Liver (tissue), 9 donors: ENCODE results near the gene NUAK1. TPM values are rescaled to one million over a fixed set of nuclear protein-coding genes. Genes with fewer than 3 reads are reported as not detected.

Source experiments
- DNase-seq: peaks from one replicate; pipeline ENCODE4 v3.0.0-alpha.2; 2017; ENCODE audit warnings: low spot score
- H3K27ac ChIP-seq, 2 donors: one replicate each; pipeline ENCODE4 v1.7.0; 2013; ENCODE audit warnings: inconsistent platforms in 2 of 2, low read length in 2 of 2, control low read depth in 1 of 2, low read depth in 1 of 2, mild to moderate bottlenecking in 1 of 2
- H3K27me3 ChIP-seq, 4 donors: one replicate each; pipeline versions ENCODE4 v1.6.1 to v1.7.0; 2013; ENCODE audit warnings: low read length in 3 of 4, inconsistent platforms in 1 of 4, mild to moderate bottlenecking in 1 of 4, moderate library complexity in 1 of 4; ENCODE audit not compliant: control insufficient read depth in 4 of 4, insufficient read depth in 4 of 4
- H3K36me3 ChIP-seq, 4 donors: one replicate each; pipeline versions ENCODE4 v1.6.1 to v1.7.0; 2013; ENCODE audit warnings: low read length in 3 of 4, mild to moderate bottlenecking in 3 of 4, low read depth in 1 of 4, moderate library complexity in 1 of 4; ENCODE audit not compliant: control insufficient read depth in 4 of 4, insufficient read depth in 3 of 4
- H3K4me1 ChIP-seq, 4 donors: one replicate each; pipeline versions ENCODE4 v1.6.1 to v1.7.0; 2013; ENCODE audit warnings: low read length in 3 of 4, mild to moderate bottlenecking in 3 of 4, moderate library complexity in 1 of 4; ENCODE audit not compliant: control insufficient read depth in 4 of 4, insufficient read depth in 4 of 4
- H3K4me3 ChIP-seq, 3 donors: one replicate each; pipeline versions ENCODE4 v1.6.1 to v1.7.0; 2013; ENCODE audit warnings: low read length in 3 of 3, control low read depth in 1 of 3, low read depth in 1 of 3, mild to moderate bottlenecking in 1 of 3
- H3K9ac ChIP-seq, 2 donors: one replicate each; pipeline ENCODE4 v1.7.0; 2013; ENCODE audit warnings: low read length in 2 of 2, mild to moderate bottlenecking in 2 of 2, moderate library complexity in 2 of 2, control low read depth in 1 of 2, low read depth in 1 of 2
- H3K9me3 ChIP-seq, 4 donors: one replicate each; pipeline versions ENCODE4 v1.6.1 to v1.7.0; 2013; ENCODE audit warnings: low read length in 3 of 4; ENCODE audit not compliant: control insufficient read depth in 4 of 4
- ATF3 ChIP-seq: IDR thresholded peaks from 2 replicates; pipeline ENCODE4 v1.6.1; 2016; ENCODE audit warnings: antibody characterized with exemption
- CTCF ChIP-seq: fragments of 150-350 bp; IDR thresholded peaks from 2 replicates; pipeline ENCODE4 v1.5.1; 2017; ENCODE audit warnings: improper control_type of control experiment, low read depth, low read length; ENCODE audit not compliant: missing input control
- EGR1 ChIP-seq, 2 donors: IDR thresholded peaks; 2 replicates each; pipeline ENCODE4 v1.6.1; 2016 to 2018; ENCODE audit warnings: antibody characterized with exemption in 2 of 2, low read depth in 2 of 2
- FOXA1 ChIP-seq: IDR thresholded peaks from 2 replicates; pipeline ENCODE4 v1.6.1; 2016; ENCODE audit warnings: antibody characterized with exemption
- FOXA2 ChIP-seq: IDR thresholded peaks from 2 replicates; pipeline ENCODE4 v1.6.1; 2016; ENCODE audit warnings: antibody characterized with exemption
- GABPA ChIP-seq, 2 donors: IDR thresholded peaks in 1 of 2; conservative IDR thresholded peaks in 1 of 2; 2 replicates each; pipeline ENCODE4 v1.6.1; 2016; ENCODE audit warnings: antibody characterized with exemption in 2 of 2, mild to moderate bottlenecking in 1 of 2, moderate library complexity in 1 of 2
- HNF4A ChIP-seq, 2 donors: conservative IDR thresholded peaks; 2 replicates each; pipeline ENCODE4 v1.6.1; 2016; ENCODE audit warnings: antibody characterized with exemption in 2 of 2, mild to moderate bottlenecking in 2 of 2
- HNF4G ChIP-seq: IDR thresholded peaks from 2 replicates; pipeline ENCODE4 v1.6.1; 2016; ENCODE audit warnings: antibody characterized with exemption
- JUND ChIP-seq, 2 donors: IDR thresholded peaks; 2 replicates each; pipeline ENCODE4 v1.6.1; 2016; ENCODE audit warnings: antibody characterized with exemption in 2 of 2
- MAX ChIP-seq: IDR thresholded peaks from 2 replicates; pipeline ENCODE4 v1.6.1; 2016; ENCODE audit warnings: antibody characterized with exemption
- NR2F2 ChIP-seq: IDR thresholded peaks from 2 replicates; pipeline ENCODE4 v1.6.1; 2016; ENCODE audit warnings: antibody characterized with exemption
- RAD21 ChIP-seq, 2 donors: IDR thresholded peaks; 2 replicates each; pipeline ENCODE4 v1.6.1; 2016; ENCODE audit warnings: antibody characterized with exemption in 2 of 2, mild to moderate bottlenecking in 2 of 2
- REST ChIP-seq: IDR thresholded peaks from 2 replicates; pipeline ENCODE4 v1.6.1; 2016; ENCODE audit warnings: antibody characterized with exemption, mild to moderate bottlenecking
- RXRA ChIP-seq, 2 donors: IDR thresholded peaks; 2 replicates each; pipeline ENCODE4 v1.6.1; 2017 to 2018; ENCODE audit warnings: antibody characterized with exemption in 2 of 2, mild to moderate bottlenecking in 1 of 2
- SP1 ChIP-seq: IDR thresholded peaks from 2 replicates; pipeline ENCODE4 v1.6.1; 2018; ENCODE audit warnings: antibody characterized with exemption, mild to moderate bottlenecking
- TAF1 ChIP-seq: conservative IDR thresholded peaks from 2 replicates; pipeline ENCODE4 v1.6.1; 2016; ENCODE audit warnings: antibody characterized with exemption, mild to moderate bottlenecking
- YY1 ChIP-seq: IDR thresholded peaks from 2 replicates; pipeline ENCODE4 v1.6.1; 2016; ENCODE audit warnings: antibody characterized with exemption, mild to moderate bottlenecking
- ZBTB33 ChIP-seq: IDR thresholded peaks from 2 replicates; pipeline ENCODE4 v1.6.1; 2016; ENCODE audit warnings: antibody characterized with exemption
- WGBS: extraction: QIAGEN DNeasy Blood & Tissue Kit; methylation state at CpG from one replicate; pipeline ENCODE4 v1.1.7; 2013; 5-methylcytosine and 5-hydroxymethylcytosine counted together
- polyA plus RNA-seq, 2 donors: library from polyadenylated mRNA; stranded (reverse) in 1 of 2; unstranded in 1 of 2; fragments of 200-250 nt in 1 of 2; fragments of >200 nt in 1 of 2; fragmentation: Nextera tagmentation in 1 of 2; extraction: Ambion mirVana in 1 of 2; gene quantifications; one replicate each; pipeline versions ENCODE4 v1.2.1 to v1.2.3, GENCODE V29; 2013 to 2015
- total RNA-seq, 2 donors: library from RNA; depleted of rRNA; stranded (reverse); fragments of >200 nt; gene quantifications; one replicate each; pipeline ENCODE4 v1.2.3, GENCODE V29; 2014
- donor health status: healthy.
- donor health status: healthy.
- donor health status: healthy.
- donor health status: healthy.
- donor health status: healthy.

NUAK1 gene
- total and polyA plus RNA-seq, 4 donors, result 2.5 to 9.3 (median 3.9) TPM

- H3K4me3 ChIP-seq, result no peak overlapping the region
- WGBS, result 67% methylated on average over 2 of the region's 2 CpGs
- H3K4me1 ChIP-seq, result peaks cover 0 to 13% (median 6%) of the 10 kb centered on the region in 4 donors
- H3K9ac ChIP-seq, result no peak overlapping the region
- TF ChIP-seq RAD21 (IDR thresholded peaks at IDR 0.05), result no peak
- no peak for TF ChIP-seq GABPA (IDR thresholded peaks at IDR 0.05 in 1 of 2, conservative IDR thresholded peaks at IDR 0.05 in 1 of 2)
- TF ChIP-seq RXRA (IDR thresholded peaks at IDR 0.05), result no peak
- TF ChIP-seq HNF4G, result no peak
- no peak for TF ChIP-seq JUND (IDR thresholded peaks at IDR 0.05)
- no peak for TF ChIP-seq FOXA1
- no peak for TF ChIP-seq ZBTB33
- no peak for TF ChIP-seq FOXA2
- no peak for TF ChIP-seq REST
- no peak for TF ChIP-seq TAF1
- no peak for TF ChIP-seq MAX
- TF ChIP-seq ATF3, result no peak
- TF ChIP-seq SP1, result no peak
- no peak for TF ChIP-seq HNF4A (conservative IDR thresholded peaks at IDR 0.05)
- no peak for TF ChIP-seq EGR1 (IDR thresholded peaks at IDR 0.05; ENCODE audit: low read depth in 2 of 2)
- TF ChIP-seq CTCF, result no peak
- peaks cover 0 to 9% (median 1%) of the 10 kb centered on the region in 4 donors for H3K36me3 ChIP-seq
- no peaks in the 10 kb centered on the region for H3K27me3 ChIP-seq
- no peak for DNase-seq
- H3K9me3 ChIP-seq, result no peaks in the 10 kb centered on the region
- H3K27ac ChIP-seq, result no peak overlapping the region
Observed at GRCh38 chr12:106085213-106085612, 53.5 kb downstream of the NUAK1 start.

- H3K27ac ChIP-seq, result no peak overlapping the region
- H3K9me3 ChIP-seq, result no peaks in the 10 kb centered on the region
- peaks cover 0 to 13% (median 6%) of the 10 kb centered on the region in 4 donors for H3K4me1 ChIP-seq
- DNase-seq, result no peak
- no peak overlapping the region for H3K4me3 ChIP-seq
- peaks cover 0 to 9% (median 1%) of the 10 kb centered on the region in 4 donors for H3K36me3 ChIP-seq
- 85% methylated on average over 3 of the region's 3 CpGs for WGBS
- no peaks in the 10 kb centered on the region for H3K27me3 ChIP-seq
- H3K9ac ChIP-seq, result no peak overlapping the region
- TF ChIP-seq MAX (no peak), SP1 (no peak), ATF3 (no peak), HNF4G (no peak), FOXA1 (no peak), ZBTB33 (no peak), RXRA (IDR thresholded peaks at IDR 0.05) (no peak), YY1 (no peak), CTCF (no peak), NR2F2 (no peak), RAD21 (IDR thresholded peaks at IDR 0.05) (no peak), TAF1 (no peak)
Observed at GRCh38 chr12:106084759-106085158, 54.0 kb downstream of the NUAK1 start.
